GM20000 (cell line): ENCODE measurements around the gene CHST8.

Experiments
- DNase-seq: peaks from one replicate; pipeline ENCODE4 v3.0.0; 2012; ENCODE audit warnings: low spot score
- TF ChIP-seq, protein P1 (sequence below): IDR thresholded peaks from 2 replicates; pipeline ENCODE4 v1.5.1; 2012; ENCODE audit warnings: mild to moderate bottlenecking, control low read depth; ENCODE audit errors: extremely low read depth, missing control alignments

CHST8 gene

GRCh38 chr19:33703821-33704220 lies 82.1 kb downstream of the CHST8 start:
- DNase-seq: no peak
- TF ChIP-seq, protein P1, sequence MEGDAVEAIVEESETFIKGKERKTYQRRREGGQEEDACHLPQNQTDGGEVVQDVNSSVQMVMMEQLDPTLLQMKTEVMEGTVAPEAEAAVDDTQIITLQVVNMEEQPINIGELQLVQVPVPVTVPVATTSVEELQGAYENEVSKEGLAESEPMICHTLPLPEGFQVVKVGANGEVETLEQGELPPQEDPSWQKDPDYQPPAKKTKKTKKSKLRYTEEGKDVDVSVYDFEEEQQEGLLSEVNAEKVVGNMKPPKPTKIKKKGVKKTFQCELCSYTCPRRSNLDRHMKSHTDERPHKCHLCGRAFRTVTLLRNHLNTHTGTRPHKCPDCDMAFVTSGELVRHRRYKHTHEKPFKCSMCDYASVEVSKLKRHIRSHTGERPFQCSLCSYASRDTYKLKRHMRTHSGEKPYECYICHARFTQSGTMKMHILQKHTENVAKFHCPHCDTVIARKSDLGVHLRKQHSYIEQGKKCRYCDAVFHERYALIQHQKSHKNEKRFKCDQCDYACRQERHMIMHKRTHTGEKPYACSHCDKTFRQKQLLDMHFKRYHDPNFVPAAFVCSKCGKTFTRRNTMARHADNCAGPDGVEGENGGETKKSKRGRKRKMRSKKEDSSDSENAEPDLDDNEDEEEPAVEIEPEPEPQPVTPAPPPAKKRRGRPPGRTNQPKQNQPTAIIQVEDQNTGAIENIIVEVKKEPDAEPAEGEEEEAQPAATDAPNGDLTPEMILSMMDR: no peak

GRCh38 chr19:33704271-33704670 lies 82.5 kb downstream of the CHST8 start:
- no peak for DNase-seq
- TF ChIP-seq, protein P1: no peak

GRCh38 chr19:33705090-33705847 lies 83.5 kb downstream of the CHST8 start:
- TF ChIP-seq, protein P1: no peak
- no peak for DNase-seq

DNA sequence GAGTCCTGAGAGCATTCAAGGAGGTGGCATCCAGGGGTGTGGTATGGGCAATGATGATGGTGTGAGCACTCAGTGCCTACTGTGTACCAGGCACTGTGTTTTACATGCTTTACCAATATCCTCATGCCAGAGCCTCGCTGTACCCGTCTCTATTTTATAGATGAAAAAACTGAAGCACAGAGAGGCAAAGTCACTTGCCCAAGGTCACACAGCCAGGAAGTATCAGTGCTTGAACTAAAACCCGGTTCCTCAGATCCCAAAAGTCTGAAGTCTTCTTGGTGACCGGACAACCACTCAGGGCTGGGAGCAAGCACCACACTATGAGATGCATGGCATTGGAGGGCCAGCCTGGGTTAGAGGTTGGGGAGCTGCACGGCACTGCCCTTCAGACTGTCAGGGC lies 84.1 kb downstream of the CHST8 start:
- TF ChIP-seq, protein P1: no peak
- DNase-seq: no peak

DNA sequence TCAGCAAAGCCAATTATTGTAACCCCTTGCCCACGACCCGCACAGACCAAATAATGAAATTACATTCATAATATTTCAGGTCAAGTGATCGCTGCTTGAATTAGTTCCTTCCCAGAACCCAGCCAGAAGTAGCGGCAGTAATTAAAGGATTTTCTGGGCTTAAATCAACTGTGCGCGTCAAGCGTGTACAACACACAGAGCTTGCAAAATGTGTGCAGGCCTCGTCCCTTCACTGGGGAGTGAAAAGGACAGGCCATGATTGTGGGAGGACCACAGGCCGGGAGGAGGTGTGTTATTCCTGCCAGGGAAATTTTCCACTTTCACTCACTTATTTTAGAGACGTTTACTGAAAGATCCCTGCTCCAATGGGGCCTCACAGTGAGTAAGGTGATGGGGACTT lies 84.9 kb downstream of the CHST8 start:
- no peak for DNase-seq
- TF ChIP-seq, protein P1: no peak

- no peak for DNase-seq
- TF ChIP-seq, protein P1: no peak
These were observed 90.5 kb downstream of the CHST8 start for GRCh38 chr19:33712268-33712667.

GRCh38 chr19:33713194-33713593 lies 91.4 kb downstream of the CHST8 start:
- TF ChIP-seq, protein P1: no peak
- no peak for DNase-seq
